ENCODE results near the gene SMCHD1.

SMCHD1 gene

GRCh38 chr18:2853926-2854664, 198.6 kb downstream of the SMCHD1 start:
- Histone ChIP-seq H3K27ac (replicated peaks) (no peak overlapping the region), H3K4me3 (replicated peaks; ENCODE audit: insufficient read depth, low read length) (no peak overlapping the region), H3K27me3 (ENCODE audit: insufficient read depth, poor library complexity, severe bottlenecking) (no peaks in the 10 kb centered on the region)
- no peak for TF ChIP-seq GABPA (IDR thresholded peaks at IDR 0.05; ENCODE audit: low read depth)
- no peak for TF ChIP-seq CTCF (IDR thresholded peaks at IDR 0.05; ENCODE audit: insufficient read depth, low read length)
- TF ChIP-seq REST (IDR thresholded peaks at IDR 0.05; ENCODE audit: insufficient replicate concordance, low read depth): no peak
- TF ChIP-seq SPI1 (IDR thresholded peaks at IDR 0.05; ENCODE audit: borderline replicate concordance, low read depth): no peak
- no peak for TF ChIP-seq POLR2AphosphoS5 (IDR thresholded peaks at IDR 0.05; ENCODE audit: low read depth)
- no peak for DNase-seq (ENCODE audit: low read depth in 1 of 2, low spot score in 1 of 2)

Data from HL-60 (cell line).